Pancreas (tissue), 10 donors: ENCODE data around the gene MRPS26. TPM values are rescaled to one million over a fixed set of nuclear protein-coding genes. Genes with fewer than 3 reads are reported as not detected.

Experiments used
- ATAC-seq, 4 donors: fragments of 200-7000 bp; cut with Tn5 transposase; one replicate each; pipeline versions ENCODE4 v1.8.0 to v1.9.1; 2020; ENCODE audit warnings: mild to moderate bottlenecking in 4 of 4, moderate library complexity in 4 of 4
- DNase-seq, 6 donors: peaks; one replicate each; pipeline ENCODE4 v3.0.0-alpha.2; 2020
- FAIRE-seq: peaks from 2 replicates; lab custom pipeline; 2012; peaks lifted over from hg19 to GRCh38; lab: Jason Lieb, UNC
- H3K27ac ChIP-seq, 4 donors: fragments of 200-600 bp; sonication (generic); 1 replicate in 3 of 4; 2 replicates in 1 of 4; pipeline versions ENCODE4 v1.5.0 to v1.8.0; 2020
- H3K27me3 ChIP-seq, 4 donors: fragments of 200-600 bp; one replicate each; pipeline ENCODE4 v1.8.0; 2021
- H3K36me3 ChIP-seq, 3 donors: fragments of 200-600 bp; sonication (generic) in 1 of 3; one replicate each; pipeline versions ENCODE4 v1.5.0 to v1.8.0; 2020 to 2021
- H3K4me1 ChIP-seq, 3 donors: fragments of 200-600 bp; one replicate each; pipeline ENCODE4 v1.8.0; 2021
- H3K4me3 ChIP-seq, 4 donors: fragments of 200-600 bp; sonication (generic) in 2 of 4; one replicate each; pipeline versions ENCODE4 v1.5.0 to v1.8.0; 2020 to 2021
- H3K9me3 ChIP-seq, 4 donors: fragments of 200-600 bp; one replicate each; pipeline ENCODE4 v1.8.0; 2021
- WGBS, 2 donors: extraction: QIAGEN DNeasy Blood & Tissue Kit; methylation state at CpG; one replicate each; pipeline ENCODE4 v1.1.7; 2013; 5-methylcytosine and 5-hydroxymethylcytosine counted together
- intact Hi-C, 3 donors: fragments of 100-400 bp; cut with DNase I; formaldehyde crosslinking; loops; one replicate each; pipeline versions ENCODE4 v1.11.1 to v1.14.2; 2022
- polyA plus RNA-seq, 2 donors: library from polyadenylated mRNA; stranded (reverse); fragments of 200-250 nt; gene quantifications; one replicate each; pipeline ENCODE4 v1.2.3, GENCODE V29; 2013
- total RNA-seq, 6 donors: library from RNA; stranded (reverse); fragmentation: NEBNext Ultra II Directional in 4 of 6; extraction: Animal tissue kit (Norgen Biotek cat#: 25700) in 4 of 6; gene quantifications; one replicate each; pipeline versions ENCODE4 v1.2.1 to v1.2.4, GENCODE V29; 2021 to 2023
- TF ChIP-seq, protein P1 (sequence below), 4 donors: fragments of 200-600 bp; sonication (generic) in 3 of 4; IDR thresholded peaks; one replicate each; pipeline versions ENCODE4 v1.5.0 to v1.8.0; 2021; ENCODE audit warnings: antibody characterized with exemption in 4 of 4
- donor health status: healthy with polysubstance abuse.
- donor health status: DM: no; HTN: no; CAD: no; lungs with moderate emphysema.
- donor health status: DM: no; HTN: no; CAD: no.
- donor health status: control.
- donor health status: control.
- donor health status: Bipolar disorder and iron deficiency.
- donor health status: DM: yes; HTN: yes; CAD: no.
- donor health status: DM: no; HTN: no; CAD: no.
- donor health status: DM: no; HTN: no; CAD: no.
- donor health status: DM: yes; HTN: yes; CAD: no.

The MRPS26 gene
- total and polyA plus RNA-seq, 8 donors = 14.4 to 46.7 (median 22.8) TPM

- WGBS, 2 donors = 2 to 3% methylated on average over 23 to 24 of the region's 24 CpGs
- TF ChIP-seq, protein P1, sequence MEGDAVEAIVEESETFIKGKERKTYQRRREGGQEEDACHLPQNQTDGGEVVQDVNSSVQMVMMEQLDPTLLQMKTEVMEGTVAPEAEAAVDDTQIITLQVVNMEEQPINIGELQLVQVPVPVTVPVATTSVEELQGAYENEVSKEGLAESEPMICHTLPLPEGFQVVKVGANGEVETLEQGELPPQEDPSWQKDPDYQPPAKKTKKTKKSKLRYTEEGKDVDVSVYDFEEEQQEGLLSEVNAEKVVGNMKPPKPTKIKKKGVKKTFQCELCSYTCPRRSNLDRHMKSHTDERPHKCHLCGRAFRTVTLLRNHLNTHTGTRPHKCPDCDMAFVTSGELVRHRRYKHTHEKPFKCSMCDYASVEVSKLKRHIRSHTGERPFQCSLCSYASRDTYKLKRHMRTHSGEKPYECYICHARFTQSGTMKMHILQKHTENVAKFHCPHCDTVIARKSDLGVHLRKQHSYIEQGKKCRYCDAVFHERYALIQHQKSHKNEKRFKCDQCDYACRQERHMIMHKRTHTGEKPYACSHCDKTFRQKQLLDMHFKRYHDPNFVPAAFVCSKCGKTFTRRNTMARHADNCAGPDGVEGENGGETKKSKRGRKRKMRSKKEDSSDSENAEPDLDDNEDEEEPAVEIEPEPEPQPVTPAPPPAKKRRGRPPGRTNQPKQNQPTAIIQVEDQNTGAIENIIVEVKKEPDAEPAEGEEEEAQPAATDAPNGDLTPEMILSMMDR (IDR thresholded peaks at IDR 0.05) = no peak
- intact Hi-C loops = no loop called here
- Histone ChIP-seq H3K4me3 (peak overlapping the region; percentile 87 to 96 (median 94)), H3K27me3 (no peaks in the 10 kb centered on the region), H3K9me3 (no peaks in the 10 kb centered on the region), H3K36me3 (peaks cover 0 to 14% (median 11%) of the 10 kb centered on the region in 3 donors), H3K4me1 (peaks cover 0 to 21% (median 6%) of the 10 kb centered on the region in 3 donors), H3K27ac (peak overlapping the region; percentile 45 to 85 (median 78))
- peak; percentile 65 to 79 (median 70) for ATAC-seq
- peak in 4 of 6 donors; percentile 72 to 89 (median 80) for DNase-seq
- FAIRE-seq = no peak
Observed at GRCh38 chr20:3045042-3045815, 623 bp upstream of the MRPS26 start.

DNA sequence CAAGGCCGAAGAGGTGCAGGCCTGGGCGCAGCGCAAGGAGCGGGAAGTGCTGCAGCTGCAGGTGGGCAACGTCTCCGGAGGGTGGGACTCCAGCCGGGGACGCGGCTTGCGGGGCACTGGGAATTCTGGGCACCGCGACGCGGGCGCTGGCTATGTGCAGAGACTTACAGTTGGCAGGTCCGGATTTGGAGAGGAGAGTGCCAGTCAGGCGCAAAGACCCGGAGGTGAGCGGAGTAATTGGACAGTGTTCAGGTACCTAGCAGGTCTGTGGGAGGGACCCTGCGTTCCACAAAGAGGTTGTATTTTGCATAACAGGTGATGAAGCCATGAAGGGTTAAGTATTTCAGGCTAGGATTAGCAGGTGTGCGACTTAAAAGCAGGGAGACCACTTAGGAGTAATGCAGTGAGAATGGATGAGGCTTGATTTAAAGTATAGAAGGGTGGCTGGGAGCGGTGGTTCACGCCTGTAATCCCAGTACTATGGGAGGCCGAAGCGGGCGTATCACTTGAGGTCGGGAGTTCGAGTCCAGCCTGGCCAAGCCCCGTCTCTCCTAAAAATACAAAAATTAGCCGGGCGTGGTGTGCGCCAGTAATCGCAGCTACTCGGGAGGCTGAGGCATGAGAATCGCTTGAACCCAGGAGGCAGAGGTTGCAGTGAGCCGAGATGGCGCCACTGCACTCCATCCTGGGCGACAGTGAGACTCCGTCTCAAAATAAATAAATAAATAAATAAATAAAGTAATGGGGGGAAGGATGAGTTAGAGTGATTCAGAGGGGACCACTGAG lies 1.0 kb downstream of the MRPS26 start:
- FAIRE-seq = no peak
- intact Hi-C loops = no loop called here
- Histone ChIP-seq H3K9me3 (no peaks in the 10 kb centered on the region), H3K27me3 (no peaks in the 10 kb centered on the region), H3K4me1 (peaks cover 0 to 16% (median 6%) of the 10 kb centered on the region in 3 donors), H3K36me3 (peaks cover 0 to 14% (median 11%) of the 10 kb centered on the region in 3 donors), H3K27ac (peak overlapping the region; percentile 45 to 85 (median 78)), H3K4me3 (peak overlapping the region; percentile 87 to 96 (median 94))
- 28 to 38% methylated on average over 36 to 39 of the region's 39 CpGs for WGBS, 2 donors
- peak in 3 of 4 donors; percentile 1 to 17 (median 4) for ATAC-seq
- TF ChIP-seq, protein P1 (IDR thresholded peaks at IDR 0.05) = no peak
- DNase-seq = peak in 2 of 6 donors; percentile 33 to 82

DNA sequence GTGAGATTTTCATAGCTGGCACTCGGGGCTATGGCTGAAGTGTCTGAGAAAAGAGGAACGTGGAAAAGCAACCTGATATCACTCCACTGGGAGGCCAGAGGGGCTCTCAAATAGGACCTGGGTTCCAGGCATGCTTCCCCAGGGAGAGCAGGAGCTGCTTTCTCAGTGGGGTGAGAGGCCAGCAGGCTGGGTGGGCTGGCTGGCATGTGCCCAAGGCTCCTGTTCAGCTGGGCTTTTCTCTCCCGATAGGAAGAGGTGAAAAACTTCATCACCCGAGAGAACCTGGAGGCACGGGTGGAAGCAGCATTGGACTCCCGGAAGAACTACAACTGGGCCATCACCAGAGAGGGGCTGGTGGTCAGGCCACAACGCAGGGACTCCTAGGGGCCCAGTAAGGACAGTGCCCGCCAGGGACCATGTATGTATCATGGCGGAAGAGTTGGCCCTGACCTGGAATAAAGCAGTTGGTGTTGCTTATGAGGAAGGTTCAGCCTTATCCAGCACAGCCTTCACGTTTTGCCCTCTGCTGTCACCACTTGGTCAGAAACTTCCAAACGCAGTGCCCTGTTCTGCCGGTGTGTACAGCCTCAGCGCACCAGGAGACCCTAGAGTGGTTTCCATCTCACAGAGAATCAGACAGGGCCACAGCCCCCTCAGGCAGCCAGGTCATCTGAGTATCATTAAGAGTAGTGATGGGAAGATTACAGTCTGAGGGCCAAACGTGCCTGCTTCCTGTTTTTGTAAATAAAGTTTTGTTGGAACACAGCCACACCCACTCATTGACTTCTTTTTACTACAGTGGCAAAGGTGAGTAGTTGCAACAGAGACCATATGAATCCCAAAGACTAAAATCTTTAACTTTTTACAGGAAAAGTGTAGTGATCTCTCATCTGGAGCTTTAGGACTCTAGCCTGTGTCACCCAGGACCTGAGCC lies 1.9 kb downstream of the MRPS26 start:
- Histone ChIP-seq H3K4me3 (no peak overlapping the region), H3K36me3 (peaks cover 0 to 14% (median 11%) of the 10 kb centered on the region in 3 donors), H3K27ac (no peak overlapping the region), H3K4me1 (peaks cover 0 to 11% (median 6%) of the 10 kb centered on the region in 3 donors), H3K9me3 (no peaks in the 10 kb centered on the region), H3K27me3 (no peaks in the 10 kb centered on the region)
- 83 to 84% methylated on average over 14 of the region's 14 CpGs for WGBS, 2 donors
- intact Hi-C loops = no loop called here
- DNase-seq (peak in 2 of 6 donors; percentile 36 to 61), ATAC-seq (no peak), FAIRE-seq (no peak)
- TF ChIP-seq, protein P1 (IDR thresholded peaks at IDR 0.05) = no peak

DNA sequence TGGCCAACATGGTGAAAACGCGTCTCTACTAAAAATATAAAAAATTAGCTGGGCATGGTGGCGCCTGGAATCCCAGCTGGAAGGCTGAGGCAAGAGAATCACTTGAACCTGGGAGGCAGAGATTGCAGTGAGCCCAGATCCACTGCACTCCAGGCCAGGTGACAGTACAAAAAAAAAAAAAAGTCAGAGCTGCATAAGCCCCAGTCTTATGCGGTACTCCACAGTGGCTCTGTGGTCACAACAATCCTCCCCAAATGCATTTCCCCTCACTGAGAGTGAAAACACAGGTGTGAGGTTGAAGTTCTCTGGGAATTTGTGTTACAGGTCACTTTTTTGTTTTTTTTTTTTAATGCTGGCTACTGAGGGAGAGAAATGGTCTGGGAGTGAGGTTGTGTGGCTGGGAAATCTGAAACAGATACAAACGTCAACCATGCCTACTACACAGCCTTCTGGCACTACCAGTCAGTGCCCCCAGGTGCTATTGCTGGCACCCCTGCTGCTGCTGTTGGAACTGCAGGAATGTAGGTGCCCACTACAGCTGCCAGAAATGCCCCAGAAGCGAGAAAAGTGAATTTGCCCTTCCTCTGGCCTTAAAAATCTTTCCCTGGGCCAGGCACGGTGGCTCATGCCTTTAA lies 5.7 kb downstream of the MRPS26 start:
- Histone ChIP-seq H3K9me3 (no peaks in the 10 kb centered on the region), H3K27ac (no peak overlapping the region), H3K4me3 (no peak overlapping the region), H3K36me3 (peaks cover 0 to 14% (median 11%) of the 10 kb centered on the region in 3 donors), H3K4me1 (peaks cover 0 to 8% (median 6%) of the 10 kb centered on the region in 3 donors), H3K27me3 (no peaks in the 10 kb centered on the region)
- TF ChIP-seq, protein P1 (IDR thresholded peaks at IDR 0.05) = no peak
- 72 to 78% methylated on average over 7 of the region's 7 CpGs for WGBS, 2 donors
- DNase-seq = no peak
- FAIRE-seq = no peak
- no peak for ATAC-seq
- intact Hi-C loops = loop anchor here in 1 of 3 donors (10.0 kb wide), 1 partner anchor 63 kb away; no protein-coding TSS in a partner anchor
